SK-N-MC (cell line): Measurements from ENCODE around the gene HORMAD2.

Source experiments
- EZH2 ChIP-seq: fragments of 200-600 bp; sonication (generic); IDR thresholded peaks from one replicate; pipeline ENCODE4 v1.6.1; 2017; ENCODE audit warnings: antibody characterized with exemption
- POLR2AphosphoS5 ChIP-seq: IDR thresholded peaks from 2 replicates; pipeline ENCODE4 v1.6.1; 2012; ENCODE audit warnings: mild to moderate bottlenecking, low read depth, low read length, borderline replicate concordance

DNA sequence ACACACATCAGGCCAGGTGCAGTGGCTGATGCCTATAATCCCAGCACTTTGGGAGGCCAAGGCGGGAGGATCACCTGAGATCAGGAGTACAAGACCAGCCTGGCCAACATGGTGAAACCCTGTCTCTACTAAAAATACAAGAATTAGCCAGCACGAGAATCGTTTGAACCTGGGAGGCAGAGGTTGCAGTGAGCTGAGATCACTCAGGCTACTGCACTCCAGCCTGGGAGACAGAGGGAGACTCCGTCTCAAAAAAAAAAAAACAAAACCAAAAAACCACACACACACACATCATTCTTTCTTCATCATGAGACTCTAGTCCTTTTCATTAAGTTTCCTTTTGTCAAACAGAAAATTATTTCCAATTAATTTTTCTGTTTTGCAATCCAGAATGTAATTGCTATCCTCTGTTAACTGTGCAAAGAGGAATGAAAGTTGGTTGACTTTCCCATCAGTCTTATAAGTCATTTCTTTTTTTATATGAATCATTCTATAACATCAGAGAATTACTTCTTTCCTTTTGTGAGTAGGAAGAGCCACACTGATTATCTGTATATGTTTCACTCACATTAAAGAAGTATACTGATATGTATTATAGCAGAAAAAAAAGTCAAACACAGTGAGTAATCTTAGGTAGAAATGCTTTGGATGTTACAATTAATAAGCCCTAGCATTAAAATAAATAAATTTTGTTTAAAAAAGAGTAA, 52.2 kb downstream of the HORMAD2 start:
- TF ChIP-seq POLR2AphosphoS5 (no peak), EZH2 (no peak)
